ENCODE results near the gene SANBR. TPM values are rescaled to one million over a fixed set of nuclear protein-coding genes. Genes with fewer than 3 reads are reported as not detected.

SANBR gene
- total RNA-seq, 1 experiment from 2014 or later: 10.1 TPM

- no CpG with 5 or more reads among the region's 3 CpGs for WGBS (ENCODE audit: extremely low coverage, insufficient read length, low lambda C conversion rate)
- H3K27ac Mint-ChIP-seq: no peak overlapping the region
These were observed 30.8 kb downstream of the SANBR start for GRCh38 chr2:61096438-61096837.

More at GRCh38 chr2:61096438-61096837, 30.8 kb downstream of the SANBR start:
- H3K27ac ChIP-seq (ENCODE audit: insufficient read length, low read depth, low read length): no peak overlapping the region
- H3K79me1 ChIP-seq (ENCODE audit: insufficient read depth, low read depth, low read length, poor library complexity, severe bottlenecking): no peaks in the 10 kb centered on the region
- H3K4me2 ChIP-seq (ENCODE audit: insufficient read depth, insufficient read length, low read length): no peak overlapping the region
- H3K23me2 ChIP-seq (ENCODE audit: insufficient read length, low read depth, low read length, poor library complexity, severe bottlenecking): no peaks in the 10 kb centered on the region
- no peak overlapping the region for H2BK5ac ChIP-seq (ENCODE audit: insufficient read length, low read length)
- H3K9ac ChIP-seq (ENCODE audit: extremely low read depth, insufficient read length, low read length): no peak overlapping the region
- H4K91ac ChIP-seq (ENCODE audit: insufficient read length, low read depth, low read length): no peak overlapping the region
- H3K23ac ChIP-seq (ENCODE audit: insufficient read length, low read depth, low read length): no peak overlapping the region
- no peaks in the 10 kb centered on the region for H4K20me1 ChIP-seq (ENCODE audit: control insufficient read depth, insufficient read depth, insufficient read length)
- Mint-ChIP-seq H3K4me3 (no peak overlapping the region), H3K36me3 (ENCODE audit: insufficient read depth in 1 of 3, low read depth in 3 of 3) (no peaks in the 10 kb centered on the region; a peak in 2 of 7 replicates), H3K27me3 (ENCODE audit: low read depth) (no peaks in the 10 kb centered on the region), H3K4me1 (no peaks in the 10 kb centered on the region), H3K9me3 (no peaks in the 10 kb centered on the region)
- H4K8ac ChIP-seq (replicated peaks; ENCODE audit: insufficient read length, low read depth, low read length): no peak overlapping the region
- H2BK12ac ChIP-seq (ENCODE audit: insufficient read length, low read depth, low read length): no peak overlapping the region
- H2BK20ac ChIP-seq (ENCODE audit: low read depth, low read length, poor library complexity, severe bottlenecking): no peak overlapping the region
- TF ChIP-seq, protein P1, sequence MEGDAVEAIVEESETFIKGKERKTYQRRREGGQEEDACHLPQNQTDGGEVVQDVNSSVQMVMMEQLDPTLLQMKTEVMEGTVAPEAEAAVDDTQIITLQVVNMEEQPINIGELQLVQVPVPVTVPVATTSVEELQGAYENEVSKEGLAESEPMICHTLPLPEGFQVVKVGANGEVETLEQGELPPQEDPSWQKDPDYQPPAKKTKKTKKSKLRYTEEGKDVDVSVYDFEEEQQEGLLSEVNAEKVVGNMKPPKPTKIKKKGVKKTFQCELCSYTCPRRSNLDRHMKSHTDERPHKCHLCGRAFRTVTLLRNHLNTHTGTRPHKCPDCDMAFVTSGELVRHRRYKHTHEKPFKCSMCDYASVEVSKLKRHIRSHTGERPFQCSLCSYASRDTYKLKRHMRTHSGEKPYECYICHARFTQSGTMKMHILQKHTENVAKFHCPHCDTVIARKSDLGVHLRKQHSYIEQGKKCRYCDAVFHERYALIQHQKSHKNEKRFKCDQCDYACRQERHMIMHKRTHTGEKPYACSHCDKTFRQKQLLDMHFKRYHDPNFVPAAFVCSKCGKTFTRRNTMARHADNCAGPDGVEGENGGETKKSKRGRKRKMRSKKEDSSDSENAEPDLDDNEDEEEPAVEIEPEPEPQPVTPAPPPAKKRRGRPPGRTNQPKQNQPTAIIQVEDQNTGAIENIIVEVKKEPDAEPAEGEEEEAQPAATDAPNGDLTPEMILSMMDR (conservative IDR thresholded peaks at IDR 0.05): no peak
- H3K14ac ChIP-seq (ENCODE audit: insufficient read depth, low read length): no peak overlapping the region
- H3K56ac ChIP-seq (ENCODE audit: insufficient read length, low read depth, low read length): no peak overlapping the region
- H2AK5ac ChIP-seq (ENCODE audit: insufficient read length, low read length): no peak overlapping the region
- H2BK120ac ChIP-seq (ENCODE audit: low read depth, low read length, poor library complexity, severe bottlenecking): no peak overlapping the region
- DNase-seq: no peak
- no peak overlapping the region for H4K5ac ChIP-seq (ENCODE audit: insufficient read length, low read depth, low read length)
- no peak overlapping the region for H3K4ac ChIP-seq (ENCODE audit: low read depth, low read length)
- H3T11ph ChIP-seq (ENCODE audit: low read length): no peak overlapping the region
- no peaks in the 10 kb centered on the region for H3K79me2 ChIP-seq (ENCODE audit: insufficient read depth, low read length)
- no peaks in the 10 kb centered on the region for H3K4me1 ChIP-seq (ENCODE audit: insufficient read depth, low read length)
- H3K27me3 ChIP-seq (ENCODE audit: insufficient read depth, low read length): no peaks in the 10 kb centered on the region
- H2BK15ac ChIP-seq (ENCODE audit: low read depth, low read length): no peak overlapping the region
- no peak overlapping the region for H3K18ac ChIP-seq (ENCODE audit: insufficient read length, low read depth, low read length)
- no peaks in the 10 kb centered on the region for H3K9me3 ChIP-seq (ENCODE audit: control insufficient read depth, low read depth, low read length)
- H2AFZ ChIP-seq (ENCODE audit: low read length): no peak overlapping the region

All from H9 (cell line).